ENCODE data around the gene MRPL42.
"Not testable (repeated sequence)": the region's sequence is repeated elsewhere in the genome, so short reads cannot be mapped to it uniquely, and the experiment has no call there.

Gene MRPL42

DNA sequence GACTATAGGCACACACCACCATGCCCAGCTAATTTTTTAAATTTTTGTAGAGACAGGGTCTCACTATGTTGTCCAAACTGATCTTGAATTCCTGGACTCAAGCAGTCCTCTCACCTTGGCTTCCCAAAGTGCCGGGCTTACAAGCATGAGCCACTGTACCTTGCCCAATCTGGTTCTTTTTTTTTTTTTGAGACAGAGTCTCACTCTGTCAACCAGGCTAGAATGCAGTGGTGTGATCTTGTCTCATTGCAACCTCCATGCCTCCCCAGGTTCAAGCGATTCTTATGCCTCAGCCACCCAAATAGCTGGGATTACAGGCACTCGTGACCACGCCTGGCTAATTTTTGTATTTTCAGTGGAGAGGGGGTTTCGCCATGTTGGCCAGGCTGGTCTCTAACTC, 15.4 kb downstream of the MRPL42 start:
- Mint-ChIP-seq H3K9me3 (no peaks in the 10 kb centered on the region), H3K4me3 (no peak overlapping the region), H3K4me1 (no peaks in the 10 kb centered on the region), H3K27me3 (ENCODE audit: low read depth, poor library complexity) (no peaks in the 10 kb centered on the region), H3K27ac (no peak overlapping the region), H3K36me3 (ENCODE audit: low read depth) (peaks cover 45% of the 10 kb centered on the region)
- DNase-seq = no peak
- TF ChIP-seq, protein P1, sequence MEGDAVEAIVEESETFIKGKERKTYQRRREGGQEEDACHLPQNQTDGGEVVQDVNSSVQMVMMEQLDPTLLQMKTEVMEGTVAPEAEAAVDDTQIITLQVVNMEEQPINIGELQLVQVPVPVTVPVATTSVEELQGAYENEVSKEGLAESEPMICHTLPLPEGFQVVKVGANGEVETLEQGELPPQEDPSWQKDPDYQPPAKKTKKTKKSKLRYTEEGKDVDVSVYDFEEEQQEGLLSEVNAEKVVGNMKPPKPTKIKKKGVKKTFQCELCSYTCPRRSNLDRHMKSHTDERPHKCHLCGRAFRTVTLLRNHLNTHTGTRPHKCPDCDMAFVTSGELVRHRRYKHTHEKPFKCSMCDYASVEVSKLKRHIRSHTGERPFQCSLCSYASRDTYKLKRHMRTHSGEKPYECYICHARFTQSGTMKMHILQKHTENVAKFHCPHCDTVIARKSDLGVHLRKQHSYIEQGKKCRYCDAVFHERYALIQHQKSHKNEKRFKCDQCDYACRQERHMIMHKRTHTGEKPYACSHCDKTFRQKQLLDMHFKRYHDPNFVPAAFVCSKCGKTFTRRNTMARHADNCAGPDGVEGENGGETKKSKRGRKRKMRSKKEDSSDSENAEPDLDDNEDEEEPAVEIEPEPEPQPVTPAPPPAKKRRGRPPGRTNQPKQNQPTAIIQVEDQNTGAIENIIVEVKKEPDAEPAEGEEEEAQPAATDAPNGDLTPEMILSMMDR (IDR thresholded peaks at IDR 0.05) = no peak

DNA sequence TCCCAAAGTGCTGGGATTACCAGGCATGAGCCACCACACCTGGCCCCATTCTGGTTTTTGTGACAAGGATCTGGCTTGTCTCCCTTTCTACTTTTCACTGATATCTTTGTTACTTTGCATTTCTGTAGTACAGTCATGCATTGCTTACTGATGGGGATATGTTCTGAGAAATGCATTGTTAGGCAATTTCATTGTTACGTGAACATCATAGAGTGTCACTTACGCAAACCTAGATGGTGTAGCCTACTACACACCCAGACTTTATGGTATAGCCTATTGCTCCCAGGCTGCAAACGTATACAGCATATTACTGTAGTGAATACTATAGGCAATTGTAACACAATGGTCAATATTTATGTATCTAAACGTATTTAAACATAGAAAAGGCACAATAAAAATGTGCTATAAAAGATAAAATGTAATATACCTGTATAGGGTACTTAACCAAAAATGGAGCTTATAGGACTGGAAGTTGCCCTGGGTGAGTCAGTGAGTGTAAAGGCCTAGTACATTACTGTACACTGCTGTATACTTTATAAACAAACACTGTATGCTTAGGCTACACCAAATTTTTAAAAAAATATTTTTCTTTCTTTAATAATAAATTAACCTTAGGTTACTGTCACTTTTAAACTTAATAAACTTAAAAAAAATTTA, 16.0 kb downstream of the MRPL42 start:
- Mint-ChIP-seq H3K27me3 (ENCODE audit: low read depth, poor library complexity) (no peaks in the 10 kb centered on the region), H3K36me3 (ENCODE audit: low read depth) (peaks cover 49% of the 10 kb centered on the region), H3K27ac (no peak overlapping the region), H3K9me3 (no peaks in the 10 kb centered on the region), H3K4me1 (no peaks in the 10 kb centered on the region), H3K4me3 (no peak overlapping the region)
- TF ChIP-seq, protein P1 (IDR thresholded peaks at IDR 0.05) = no peak
- no peak for DNase-seq

DNA sequence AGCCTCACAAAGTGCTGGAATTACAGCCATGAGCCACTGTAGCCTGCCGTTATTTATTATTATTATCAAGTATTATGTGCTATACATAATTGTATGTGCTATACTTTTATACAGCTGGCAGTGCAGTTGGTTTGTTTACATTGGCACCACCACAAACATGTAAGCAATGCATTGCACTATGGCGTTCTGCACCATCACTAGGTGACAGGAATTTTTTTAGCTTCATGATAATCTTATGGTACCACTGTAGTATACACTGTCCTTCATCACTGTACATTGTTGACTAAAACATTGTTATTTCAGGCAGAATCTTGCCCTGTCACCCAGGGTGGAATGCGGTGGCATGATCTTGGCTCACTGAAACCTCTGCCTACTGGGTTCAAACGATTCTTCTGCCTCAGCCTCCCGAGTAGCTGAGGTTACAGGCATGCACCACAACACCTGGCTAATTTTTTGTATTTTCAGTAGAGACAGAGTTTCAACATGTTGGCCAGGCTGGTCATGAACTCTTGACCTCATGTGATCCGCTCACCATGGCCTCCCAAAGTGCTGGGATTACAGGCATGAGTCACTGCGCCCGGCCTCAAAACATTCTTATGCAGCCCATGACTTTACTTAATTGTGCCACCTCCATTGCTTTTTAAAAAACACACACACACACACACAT, 17.1 kb downstream of the MRPL42 start:
- Mint-ChIP-seq H3K4me3 (no peak overlapping the region), H3K4me1 (no peaks in the 10 kb centered on the region)

DNA sequence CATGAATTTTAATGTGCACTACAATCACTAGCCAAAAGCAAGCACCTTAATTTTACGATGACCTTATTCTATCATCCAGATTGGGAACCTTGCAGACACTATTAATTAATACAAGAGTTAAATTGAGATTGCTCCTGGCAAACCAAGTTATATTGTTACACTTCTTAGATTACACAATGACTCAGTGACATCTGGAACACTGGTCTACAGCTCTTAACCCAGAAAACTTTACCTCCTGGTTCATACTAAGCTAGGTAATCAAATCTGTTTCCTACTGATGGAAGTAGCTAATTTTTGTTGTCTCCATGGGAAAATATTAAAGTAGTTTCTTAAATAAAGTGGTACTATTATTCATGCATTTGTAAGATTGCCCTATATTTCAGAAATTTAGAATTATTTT, 25.5 kb downstream of the MRPL42 start:
- H3K4me3 Mint-ChIP-seq; H3K4me1 Mint-ChIP-seq; H3K9me3 Mint-ChIP-seq; DNase-seq; H3K27ac Mint-ChIP-seq; H3K27me3 Mint-ChIP-seq (ENCODE audit: low read depth, poor library complexity): not testable (repeated sequence)
- H3K36me3 Mint-ChIP-seq (ENCODE audit: low read depth) = peaks cover 82% of the 10 kb centered on the region

More for the DNA sequence above, 17.1 kb downstream of the MRPL42 start:
- H3K36me3 Mint-ChIP-seq (ENCODE audit: low read depth) = peaks cover 53% of the 10 kb centered on the region
- H3K27ac Mint-ChIP-seq = no peak overlapping the region
- H3K27me3 Mint-ChIP-seq (ENCODE audit: low read depth, poor library complexity) = no peaks in the 10 kb centered on the region
- no peak for DNase-seq
- H3K9me3 Mint-ChIP-seq = no peaks in the 10 kb centered on the region
- TF ChIP-seq, protein P1 (IDR thresholded peaks at IDR 0.05) = no peak

DNA sequence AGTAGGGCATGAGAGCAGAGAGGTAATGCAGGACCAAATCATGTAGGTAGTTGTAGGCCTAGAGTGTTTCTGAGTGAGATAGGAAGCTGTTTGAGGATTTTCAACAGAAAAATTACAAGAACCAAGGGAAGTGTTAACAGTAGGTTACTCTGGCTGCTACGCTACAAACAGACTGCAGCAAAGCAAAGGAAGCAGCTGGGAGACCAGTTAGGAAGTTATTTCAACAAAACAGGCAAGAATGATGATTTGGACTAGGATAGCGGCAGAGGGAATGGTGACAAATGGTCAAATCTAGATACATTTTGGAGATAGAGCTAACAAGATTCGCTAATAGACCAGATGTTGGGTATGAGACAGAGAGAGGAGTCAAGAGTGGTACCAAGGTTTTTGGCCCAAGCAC, 26.8 kb downstream of the MRPL42 start:
- Mint-ChIP-seq H3K4me3 (no peak overlapping the region), H3K27ac (peak overlapping the region; percentile 33), H3K36me3 (ENCODE audit: low read depth) (peaks cover 70% of the 10 kb centered on the region)

DNA sequence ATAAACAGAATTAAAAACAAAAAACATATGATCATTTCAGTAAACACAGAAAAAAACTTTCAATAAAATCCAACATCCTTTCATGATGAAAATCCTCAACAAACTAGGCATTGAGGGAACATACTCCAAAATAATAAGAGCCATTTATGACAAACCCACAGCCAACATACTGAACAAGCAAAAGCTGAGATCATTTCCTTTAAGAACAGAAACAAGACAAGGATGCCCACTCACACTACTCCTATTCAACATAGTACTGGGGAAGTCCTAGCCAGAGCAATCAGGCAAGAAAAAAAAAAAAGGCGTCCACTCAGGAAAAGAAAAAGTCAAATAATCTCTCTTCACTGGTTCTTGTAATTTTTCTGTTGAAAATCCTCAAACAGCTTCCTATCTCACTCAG, 30.1 kb downstream of the MRPL42 start:
- Mint-ChIP-seq H3K9me3 (no peaks in the 10 kb centered on the region), H3K4me1 (no peaks in the 10 kb centered on the region), H3K36me3 (ENCODE audit: low read depth) (peaks cover 52% of the 10 kb centered on the region), H3K27me3 (ENCODE audit: low read depth, poor library complexity) (no peaks in the 10 kb centered on the region), H3K27ac (peak overlapping the region; percentile 77), H3K4me3 (no peak overlapping the region)
- DNase-seq = no peak
- TF ChIP-seq, protein P1 (IDR thresholded peaks at IDR 0.05) = no peak

More for the DNA sequence above, 26.8 kb downstream of the MRPL42 start:
- TF ChIP-seq, protein P1 (IDR thresholded peaks at IDR 0.05) = no peak
- Mint-ChIP-seq H3K27me3 (ENCODE audit: low read depth, poor library complexity) (no peaks in the 10 kb centered on the region), H3K4me1 (no peaks in the 10 kb centered on the region), H3K9me3 (no peaks in the 10 kb centered on the region)
- no peak for DNase-seq

DNA sequence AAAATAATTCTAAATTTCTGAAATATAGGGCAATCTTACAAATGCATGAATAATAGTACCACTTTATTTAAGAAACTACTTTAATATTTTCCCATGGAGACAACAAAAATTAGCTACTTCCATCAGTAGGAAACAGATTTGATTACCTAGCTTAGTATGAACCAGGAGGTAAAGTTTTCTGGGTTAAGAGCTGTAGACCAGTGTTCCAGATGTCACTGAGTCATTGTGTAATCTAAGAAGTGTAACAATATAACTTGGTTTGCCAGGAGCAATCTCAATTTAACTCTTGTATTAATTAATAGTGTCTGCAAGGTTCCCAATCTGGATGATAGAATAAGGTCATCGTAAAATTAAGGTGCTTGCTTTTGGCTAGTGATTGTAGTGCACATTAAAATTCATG, 31.5 kb downstream of the MRPL42 start:
- not testable (repeated sequence) for H3K4me1 Mint-ChIP-seq, H3K4me3 Mint-ChIP-seq

More for the DNA sequence above, 31.5 kb downstream of the MRPL42 start:
- H3K36me3 Mint-ChIP-seq (ENCODE audit: low read depth) = peaks cover 57% of the 10 kb centered on the region
- not testable (repeated sequence) for H3K9me3 Mint-ChIP-seq; DNase-seq; H3K27ac Mint-ChIP-seq; H3K27me3 Mint-ChIP-seq (ENCODE audit: low read depth, poor library complexity)
